HG03342 (cell line): ENCODE results near the gene PPM1H.
"Not testable (repeated sequence)": the region's sequence is repeated elsewhere in the genome, so short reads cannot be mapped to it uniquely, and the experiment has no call there.

Source experiments
- ATAC-seq: cut with Tn5 transposase; IDR thresholded peaks from one replicate; pipeline ENCODE4 v1.9.1; 2021; ENCODE audit warnings: mild to moderate bottlenecking, moderate library complexity; ENCODE audit not compliant: unreplicated experiment

The PPM1H gene

GRCh38 chr12:62934799-62935674 lies at the start of gene PPM1H:
TSS of gene PPM1H (minus strand) at chr12:62935150. CDS start at chr12:62934736, 414 bp downstream.
- peak; percentile 74 for ATAC-seq

GRCh38 chr12:62983594-62983993 lies 48.6 kb upstream of the PPM1H start:
- ATAC-seq, result no peak

GRCh38 chr12:62978768-62979167 lies 43.8 kb upstream of the PPM1H start:
- ATAC-seq, result no peak

GRCh38 chr12:62977883-62978282 lies 42.9 kb upstream of the PPM1H start:
- ATAC-seq, result no peak

GRCh38 chr12:62977418-62977817 lies 42.5 kb upstream of the PPM1H start:
- ATAC-seq, result no peak

- ATAC-seq, result no peak
These were observed 41.2 kb upstream of the PPM1H start for GRCh38 chr12:62976110-62976662.

- ATAC-seq, result no peak
These were observed 37.0 kb upstream of the PPM1H start for GRCh38 chr12:62971769-62972525.

- no peak for ATAC-seq
These were observed 34.7 kb upstream of the PPM1H start for GRCh38 chr12:62969695-62970094.

GRCh38 chr12:62967701-62968100 lies 32.8 kb upstream of the PPM1H start:
- no peak for ATAC-seq

- no peak for ATAC-seq
These were observed 32.1 kb upstream of the PPM1H start for GRCh38 chr12:62966990-62967506.

GRCh38 chr12:62966446-62966989 lies 31.6 kb upstream of the PPM1H start:
- not testable (repeated sequence) for ATAC-seq

- not testable (repeated sequence) for ATAC-seq
These were observed 30.8 kb upstream of the PPM1H start for GRCh38 chr12:62965700-62966099.

- ATAC-seq, result not testable (repeated sequence)
These were observed 30.3 kb upstream of the PPM1H start for GRCh38 chr12:62965242-62965641.

GRCh38 chr12:62963486-62964041 lies 28.6 kb upstream of the PPM1H start:
- no peak for ATAC-seq

GRCh38 chr12:62960324-62960723 lies 25.4 kb upstream of the PPM1H start:
- no peak for ATAC-seq

- no peak for ATAC-seq
These were observed 24.8 kb upstream of the PPM1H start for GRCh38 chr12:62959745-62960144.

GRCh38 chr12:62957233-62957953 lies 22.4 kb upstream of the PPM1H start:
- ATAC-seq, result no peak

GRCh38 chr12:62955678-62956077 lies 20.7 kb upstream of the PPM1H start:
- no peak for ATAC-seq

- ATAC-seq, result no peak
These were observed 15.4 kb upstream of the PPM1H start for GRCh38 chr12:62950317-62950716.

GRCh38 chr12:62948123-62948522 lies 13.2 kb upstream of the PPM1H start:
- ATAC-seq, result no peak
